Right cardiac atrium (tissue), 5 donors: ENCODE measurements around the gene ADCYAP1. TPM values are rescaled to one million over a fixed set of nuclear protein-coding genes. Genes with fewer than 3 reads are reported as not detected.
A peak's percentile ranks its signal among the peaks of the same experiment; 100 is the strongest.
"Not testable (repeated sequence)": the region's sequence is repeated elsewhere in the genome, so short reads cannot be mapped to it uniquely, and the experiment has no call there.

Source experiments
- ATAC-seq, 2 donors: fragments of 200-7000 bp; cut with Tn5 transposase; one replicate each; pipeline versions ENCODE4 v1.8.0 to v1.9.1; 2020; ENCODE audit warnings: moderate library complexity in 2 of 2, mild to moderate bottlenecking in 1 of 2
- DNase-seq, 3 donors: peaks; one replicate each; pipeline ENCODE4 v3.0.0-alpha.2; 2020
- H3K27ac ChIP-seq: one replicate; pipeline ENCODE4 v1.5.1; 2013; ENCODE audit warnings: mild to moderate bottlenecking, low read length, control low read depth, moderate library complexity
- H3K27me3 ChIP-seq: one replicate; pipeline ENCODE4 v1.6.1; 2013; ENCODE audit not compliant: control insufficient read depth, insufficient read depth
- H3K4me1 ChIP-seq: one replicate; pipeline ENCODE4 v1.6.1; 2013; ENCODE audit warnings: low read length; ENCODE audit not compliant: control insufficient read depth, insufficient read depth
- H3K4me3 ChIP-seq: one replicate; pipeline ENCODE4 v1.5.1; 2013; ENCODE audit warnings: low read length, control low read depth
- H3K9me3 ChIP-seq: one replicate; pipeline ENCODE4 v1.6.1; 2013; ENCODE audit warnings: low read length; ENCODE audit not compliant: control insufficient read depth
- WGBS: extraction: QIAGEN DNeasy Blood & Tissue Kit; methylation state at CpG from one replicate; pipeline ENCODE4 v1.1.7; 2013; 5-methylcytosine and 5-hydroxymethylcytosine counted together
- intact Hi-C, 4 donors: fragments of 100-400 bp; cut with DNase I; formaldehyde crosslinking; loops; one replicate each; pipeline versions ENCODE4 v1.11.0 to v1.14.0; 2022 to 2023
- long read RNA-seq, 4 donors: library from polyadenylated mRNA; unstranded; transcript quantifications; one replicate each; pipeline ENCODE4 v2.0.0, GENCODE V29; 2020 to 2021
- polyA plus RNA-seq: library from polyadenylated mRNA; stranded (reverse); fragments of 200-250 nt; gene quantifications from one replicate; pipeline ENCODE4 v1.2.3, GENCODE V29; 2013
- total RNA-seq, 4 donors: library from RNA; stranded (reverse); fragmentation: NEBNext Ultra II Directional; extraction: Animal tissue kit (Norgen Biotek cat#: 25700); gene quantifications; one replicate each; pipeline ENCODE4 v1.2.1, GENCODE V29; 2021
- donor health status: healthy with polysubstance abuse.
- donor health status: DM: no; HTN: yes; CAD: no.
- donor health status: DM: no; HTN: no; CAD: no.
- donor health status: DM: no; HTN: yes; CAD: no; lungs with severe emphysema.
- donor health status: DM: yes; HTN: yes; CAD: no.

Gene ADCYAP1
- total RNA-seq (under 1 TPM in 2 of 4 donors, not detected in 2; 0.33 to 0.40 TPM), polyA plus RNA-seq (0.02 TPM)
- long read RNA-seq, donor 1 = 0 reads
- long read RNA-seq, donor 2 = 0 reads
- long read RNA-seq, donor 3 = 0 reads
- long read RNA-seq, donor 4 = 0 reads

GRCh38 chr18:904218-905090 lies at the start of gene ADCYAP1:
Gene ADCYAP1 (plus strand): TSS chr18:904871. CDS start chr18:905387, 516 bp downstream.
- H3K27ac ChIP-seq = no peak within 1 kb of the TSS
- peaks cover 8% of the 10 kb centered on the region for H3K4me1 ChIP-seq
- H3K27me3 ChIP-seq = peaks cover 5% of the 10 kb centered on the region
- no peak for DNase-seq
- no peaks in the 10 kb centered on the region for H3K9me3 ChIP-seq
- ATAC-seq = no peak
- 4% methylated on average over 50 of the region's 51 CpGs for WGBS
- no peak within 1 kb of the TSS for H3K4me3 ChIP-seq
- intact Hi-C loops = loop anchor here in 1 of 4 donors (5.0 kb wide), 1 partner anchor 48 kb away; no protein-coding TSS in a partner anchor

GRCh38 chr18:857986-858385 lies 46.7 kb upstream of the ADCYAP1 start:
- ATAC-seq (peak in 1 of 2 donors; percentile 31), DNase-seq (no peak)
- Histone ChIP-seq H3K27me3 (no peaks in the 10 kb centered on the region), H3K4me1 (no peaks in the 10 kb centered on the region), H3K27ac (no peak overlapping the region), H3K4me3 (no peak overlapping the region), H3K9me3 (no peaks in the 10 kb centered on the region)
- 35% methylated on average over 2 of the region's 2 CpGs for WGBS
- intact Hi-C loops = no loop called here

- peak; percentile 66 to 84 (median 81) for DNase-seq
- WGBS = under 1% methylated on average over 15 of the region's 15 CpGs
- intact Hi-C loops = loop anchor here in 2 of 4 donors (5.0 to 10.0 kb wide), 2 partner anchors 97 to 1680 kb away; no protein-coding TSS in a partner anchor
Observed at GRCh38 chr18:864872-865273, 39.8 kb upstream of the ADCYAP1 start.

GRCh38 chr18:867257-867656 lies 37.4 kb upstream of the ADCYAP1 start:
- ATAC-seq (no peak), DNase-seq (no peak)
- Histone ChIP-seq H3K4me3 (no peak overlapping the region), H3K4me1 (no peaks in the 10 kb centered on the region), H3K27ac (no peak overlapping the region), H3K9me3 (no peaks in the 10 kb centered on the region), H3K27me3 (peaks cover 2% of the 10 kb centered on the region)
- 88% methylated on average over 3 of the region's 3 CpGs for WGBS
- intact Hi-C loops = loop anchor here in 2 of 4 donors (10.0 kb wide), 1 partner anchor 1678 kb away; no protein-coding TSS in a partner anchor

More at GRCh38 chr18:864872-865273, 39.8 kb upstream of the ADCYAP1 start:
- no peaks in the 10 kb centered on the region for H3K4me1 ChIP-seq
- no peaks in the 10 kb centered on the region for H3K9me3 ChIP-seq
- H3K27ac ChIP-seq = no peak overlapping the region
- H3K4me3 ChIP-seq = no peak overlapping the region
- peak; percentile 86 for ATAC-seq
- H3K27me3 ChIP-seq = peaks cover 2% of the 10 kb centered on the region

GRCh38 chr18:873426-873825 lies 31.2 kb upstream of the ADCYAP1 start:
- H3K4me3 ChIP-seq = not testable (repeated sequence)
- 86% methylated on average over 3 of the region's 3 CpGs for WGBS

GRCh38 chr18:875912-876311 lies 28.8 kb upstream of the ADCYAP1 start:
- intact Hi-C loops = loop anchor here in 1 of 4 donors (10.0 kb wide), 1 partner anchor 1339 kb away; no protein-coding TSS in a partner anchor
- H3K9me3 ChIP-seq = no peaks in the 10 kb centered on the region
- H3K4me1 ChIP-seq = no peaks in the 10 kb centered on the region
- ATAC-seq (no peak), DNase-seq (no peak)
- no peak overlapping the region for H3K4me3 ChIP-seq
- no peak overlapping the region for H3K27ac ChIP-seq
- no peaks in the 10 kb centered on the region for H3K27me3 ChIP-seq

More at GRCh38 chr18:873426-873825, 31.2 kb upstream of the ADCYAP1 start:
- not testable (repeated sequence) for DNase-seq, ATAC-seq, H3K9me3 ChIP-seq, H3K27me3 ChIP-seq, H3K27ac ChIP-seq, H3K4me1 ChIP-seq
- intact Hi-C loops = loop anchor here in 1 of 4 donors (10.0 kb wide), 1 partner anchor 1341 kb away; no protein-coding TSS in a partner anchor

- H3K4me1 ChIP-seq = no peaks in the 10 kb centered on the region
- H3K27me3 ChIP-seq = no peaks in the 10 kb centered on the region
- no peak overlapping the region for H3K27ac ChIP-seq
- intact Hi-C loops = loop anchor here in 1 of 4 donors (10.0 kb wide), 1 partner anchor 1338 kb away; no protein-coding TSS in a partner anchor
- no peak for ATAC-seq
- H3K9me3 ChIP-seq = no peaks in the 10 kb centered on the region
- no peak for DNase-seq
- no peak overlapping the region for H3K4me3 ChIP-seq
- WGBS = 90% methylated on average over 6 of the region's 6 CpGs
Observed at GRCh38 chr18:877238-877637, 27.4 kb upstream of the ADCYAP1 start.

- Histone ChIP-seq H3K27ac (no peak overlapping the region), H3K4me3 (no peak overlapping the region), H3K27me3 (peaks cover 2% of the 10 kb centered on the region), H3K9me3 (peaks cover 1% of the 10 kb centered on the region), H3K4me1 (no peaks in the 10 kb centered on the region)
- WGBS = 84% methylated on average over 1 of the region's 1 CpG
- ATAC-seq = no peak
- no peak for DNase-seq
- intact Hi-C loops = no loop called here
Observed at GRCh38 chr18:886076-886475, 18.6 kb upstream of the ADCYAP1 start.

GRCh38 chr18:887716-888115 lies 17.0 kb upstream of the ADCYAP1 start:
- intact Hi-C loops = no loop called here
- Histone ChIP-seq H3K27me3 (peaks cover 2% of the 10 kb centered on the region), H3K4me3 (no peak overlapping the region), H3K4me1 (no peaks in the 10 kb centered on the region), H3K9me3 (peaks cover 1% of the 10 kb centered on the region), H3K27ac (no peak overlapping the region)
- ATAC-seq (no peak), DNase-seq (no peak)
- WGBS = 61% methylated on average over 2 of the region's 2 CpGs

- 63% methylated on average over 4 of the region's 4 CpGs for WGBS
- intact Hi-C loops = no loop called here
- Histone ChIP-seq H3K9me3 (no peaks in the 10 kb centered on the region), H3K27ac (no peak overlapping the region), H3K27me3 (no peaks in the 10 kb centered on the region), H3K4me1 (no peaks in the 10 kb centered on the region), H3K4me3 (no peak overlapping the region)
- ATAC-seq (no peak), DNase-seq (no peak)
Observed at GRCh38 chr18:892316-892715, 12.4 kb upstream of the ADCYAP1 start.

GRCh38 chr18:896315-896714 lies 8.4 kb upstream of the ADCYAP1 start:
- ATAC-seq (no peak), DNase-seq (no peak)
- H3K9me3 ChIP-seq = no peaks in the 10 kb centered on the region
- no peak overlapping the region for H3K27ac ChIP-seq
- WGBS = 67% methylated on average over 1 of the region's 1 CpG
- no peak overlapping the region for H3K4me3 ChIP-seq
- intact Hi-C loops = no loop called here
- no peaks in the 10 kb centered on the region for H3K4me1 ChIP-seq
- H3K27me3 ChIP-seq = peaks cover under 1% of the 10 kb centered on the region
